ENCODE measurements around the gene RNF25.

The RNF25 gene

GRCh38 chr2:218671654-218672566 is at the start of gene RNF25, which contains the start of gene STK36:
Gene RNF25, minus strand, starts transcription at chr2:218672002. Its CDS starts 32 bp downstream, at chr2:218671970.
Gene STK36, plus strand, starts transcription at chr2:218672086. Its CDS starts 744 bp downstream, at chr2:218672830.
- Histone ChIP-seq H3K27ac (peak within 1 kb of the TSS; percentile 35 to 84), H3K4me3 (peak within 1 kb of the TSS; percentile 84)
- no peak for TF ChIP-seq CTCF (IDR thresholded peaks at IDR 0.05)
- DNase-seq (ENCODE audit: low spot score), result peak; percentile 88

GRCh38 chr2:218721488-218721887 is 49.7 kb upstream of the RNF25 start:
- Histone ChIP-seq H3K27ac (no peak overlapping the region), H3K4me3 (no peak overlapping the region)
- DNase-seq (ENCODE audit: low spot score), result no peak
- no peak for TF ChIP-seq CTCF (IDR thresholded peaks at IDR 0.05)

- no peak for TF ChIP-seq CTCF (IDR thresholded peaks at IDR 0.05)
- no peak overlapping the region for H3K27ac ChIP-seq
- DNase-seq (ENCODE audit: low spot score), result no peak
Observed at GRCh38 chr2:218720048-218721041, 48.5 kb upstream of the RNF25 start.

GRCh38 chr2:218719457-218719856 is 47.7 kb upstream of the RNF25 start:
- H3K4me3 ChIP-seq, result no peak overlapping the region
- DNase-seq (ENCODE audit: low spot score), result no peak
- H3K27ac ChIP-seq, result no peak overlapping the region
- TF ChIP-seq CTCF (IDR thresholded peaks at IDR 0.05), result no peak

More at GRCh38 chr2:218720048-218721041, 48.5 kb upstream of the RNF25 start:
- no peak overlapping the region for H3K4me3 ChIP-seq

GRCh38 chr2:218718058-218718457 is 46.3 kb upstream of the RNF25 start:
- Histone ChIP-seq H3K4me3 (no peak overlapping the region), H3K27ac (no peak overlapping the region)
- DNase-seq (ENCODE audit: low spot score), result no peak
- no peak for TF ChIP-seq CTCF (IDR thresholded peaks at IDR 0.05)

GRCh38 chr2:218717262-218717661 is 45.5 kb upstream of the RNF25 start:
- no peak for DNase-seq (ENCODE audit: low spot score)
- no peak overlapping the region for H3K27ac ChIP-seq
- no peak overlapping the region for H3K4me3 ChIP-seq
- TF ChIP-seq CTCF (IDR thresholded peaks at IDR 0.05), result no peak
